HCT116 (cell line): ENCODE measurements around the gene CHAF1B. TPM values are rescaled to one million over a fixed set of nuclear protein-coding genes. Genes with fewer than 3 reads are reported as not detected.

Experiments used
- ATAC-seq: fragments of 200-7000 bp; cut with Tn5 transposase; 2 replicates; pipeline ENCODE4 v1.9.1; 2020; ENCODE audit warnings: mild to moderate bottlenecking, moderate library complexity
- BruUV-seq: library from RNA; stranded (reverse); fragments of 400-500 nt; replicated peaks from 2 replicates; lab custom pipeline; 2021; lab: Mats Ljungman, UMichigan
- CTCF ChIA-PET: fragments of 300-600 bp; sonication (Branson Sonifier 250); formaldehyde crosslinking; loops from one replicate; lab custom pipeline; 2021; ENCODE audit warnings: antibody characterized with exemption; lab: Charles Lee
- POLR2A ChIA-PET: fragments of 300-600, 350-600 bp; sonication (Branson Sonifier 250); formaldehyde crosslinking; loops from one replicate; lab custom pipeline; 2021; ENCODE audit warnings: antibody characterized with exemption; lab: Charles Lee
- RAD21 ChIA-PET, 2 experiments: fragments of 300-600 bp; sonication (Branson Sonifier 250); formaldehyde crosslinking; loops; one replicate each; lab custom pipeline; 2023; ENCODE audit warnings: low total read pairs in 2 of 2; ENCODE audit not compliant: uncharacterized antibody in 2 of 2, unreplicated experiment in 2 of 2, low non-redundant PET in 1 of 2; lab: Charles Lee
- DNase-seq: peaks from one replicate; pipeline ENCODE4 v3.0.0-alpha.2; 2010; ENCODE audit warnings: low read depth, low spot score
- H2AFZ ChIP-seq: fragments of 200-600 bp; shearing (Covaris generic), sonication (generic); 2 replicates; pipeline ENCODE4 v1.6.1; 2017; ENCODE audit warnings: low read depth, mixed run types, mixed read lengths, antibody characterized with exemption, low read length; ENCODE audit not compliant: poor library complexity, severe bottlenecking
- H3K27ac ChIP-seq: 2 replicates; pipeline ENCODE4 v1.5.1; 2012; ENCODE audit warnings: low read depth, low read length
- H3K27me3 ChIP-seq: fragments of 200-600 bp; sonication (generic); 2 replicates; pipeline ENCODE4 v1.6.1; 2016; ENCODE audit warnings: mixed run types, low read length, mixed read lengths; ENCODE audit not compliant: insufficient read depth
- H3K36me3 ChIP-seq, 2 experiments: fragments of 200-500 bp in 1 of 2; fragments of 200-600 bp in 1 of 2; sonication (Bioruptor generic) in 1 of 2; sonication (generic) in 1 of 2; 2 replicates each; pipeline versions ENCODE4 v1.5.1 to v1.6.1; 2014 to 2016; ENCODE audit warnings: low read length in 2 of 2, inconsistent platforms in 1 of 2, mixed read lengths in 1 of 2, mixed run types in 1 of 2; ENCODE audit not compliant: insufficient read depth in 2 of 2, control insufficient read depth in 1 of 2
- H3K4me1 ChIP-seq, 2 experiments: fragments of 200-600 bp in 1 of 2; sonication (generic) in 1 of 2; 2 replicates each; pipeline versions ENCODE4 v1.5.1 to v1.6.1; 2012 to 2017; ENCODE audit warnings: low read length in 2 of 2, inconsistent platforms in 1 of 2, mild to moderate bottlenecking in 1 of 2, mixed read lengths in 1 of 2, mixed run types in 1 of 2, moderate library complexity in 1 of 2; ENCODE audit not compliant: insufficient read depth in 2 of 2, control insufficient read depth in 1 of 2
- H3K4me2 ChIP-seq: fragments of 200-600 bp; sonication (generic); 2 replicates; pipeline ENCODE4 v1.6.1; 2017; ENCODE audit warnings: mixed run types, low read length, mixed read lengths
- H3K4me3 ChIP-seq, 2 experiments: fragments of 200-600 bp in 1 of 2; sonication (generic) in 1 of 2; replicated peaks in 1 of 2; 2 replicates each; pipeline ENCODE4 v1.5.1; 2011 to 2016; ENCODE audit warnings: low read length in 2 of 2, control low read depth in 1 of 2, low read depth in 1 of 2, mild to moderate bottlenecking in 1 of 2, mixed read lengths in 1 of 2, mixed run types in 1 of 2
- H3K79me2 ChIP-seq: fragments of 200-600 bp; sonication (generic); 2 replicates; pipeline ENCODE4 v1.6.1; 2017; ENCODE audit warnings: mild to moderate bottlenecking, mixed run types, low read length, moderate library complexity, mixed read lengths; ENCODE audit not compliant: insufficient read depth
- H3K9ac ChIP-seq: fragments of 200-600 bp; sonication (generic); 2 replicates; pipeline ENCODE4 v1.6.1; 2016; ENCODE audit warnings: low read length, mixed read lengths
- H3K9me2 ChIP-seq: fragments of 200-600 bp; sonication (generic), shearing (Covaris generic); 2 replicates; pipeline ENCODE4 v1.6.1; 2017; ENCODE audit warnings: mixed run types, mild to moderate bottlenecking, moderate library complexity; ENCODE audit not compliant: insufficient read depth
- H3K9me3 ChIP-seq, 2 experiments: fragments of 200-500 bp in 1 of 2; fragments of 200-600 bp in 1 of 2; sonication (Bioruptor generic) in 1 of 2; sonication (generic) in 1 of 2; 2 replicates each; pipeline ENCODE4 v1.6.1; 2014 to 2017; ENCODE audit warnings: low read length in 2 of 2, mixed read lengths in 2 of 2, inconsistent platforms in 1 of 2, low read depth in 1 of 2, mild to moderate bottlenecking in 1 of 2, mixed run types in 1 of 2, moderate library complexity in 1 of 2; ENCODE audit not compliant: control insufficient read depth in 1 of 2, insufficient read depth in 1 of 2
- H4K20me1 ChIP-seq: fragments of 200-600 bp; sonication (generic), shearing (Covaris generic); 2 replicates; pipeline ENCODE4 v1.6.1; 2017; ENCODE audit warnings: mixed run types, mild to moderate bottlenecking, moderate library complexity; ENCODE audit not compliant: insufficient read depth
- EGR1 ChIP-seq: IDR thresholded peaks from 2 replicates; pipeline ENCODE4 v1.6.1; 2012; ENCODE audit warnings: low read depth
- EZH2 ChIP-seq: fragments of 200-600 bp; sonication (generic); IDR thresholded peaks from 2 replicates; pipeline ENCODE4 v1.6.1; 2017; ENCODE audit warnings: antibody characterized with exemption, mixed run types
- JUND ChIP-seq: IDR thresholded peaks from 2 replicates; pipeline ENCODE4 v1.6.1; 2012
- POLR2AphosphoS5 ChIP-seq: IDR thresholded peaks from 2 replicates; pipeline ENCODE4 v1.6.1; 2011; ENCODE audit warnings: mild to moderate bottlenecking, low read depth, low read length, moderate library complexity
- RAD21 ChIP-seq: IDR thresholded peaks from 2 replicates; pipeline ENCODE4 v1.6.1; 2012; ENCODE audit warnings: low read depth, mild to moderate bottlenecking
- intact Hi-C: fragments of 100-400 bp; cut with micrococcal nuclease; formaldehyde crosslinking; loops from 2 replicates; pipeline ENCODE4 v1.10.0; 2022
- total RNA-seq: library from RNA; stranded (reverse); gene quantifications from one replicate; pipeline ENCODE4 v1.2.1, GENCODE V29; 2021; ENCODE audit not compliant: unreplicated experiment
- TF ChIP-seq, protein P1 (sequence below): IDR thresholded peaks from 2 replicates; pipeline ENCODE4 v1.6.1; 2012

Gene CHAF1B
- total RNA-seq, 1 experiment from 2014 or later = 26.1 TPM

DNA sequence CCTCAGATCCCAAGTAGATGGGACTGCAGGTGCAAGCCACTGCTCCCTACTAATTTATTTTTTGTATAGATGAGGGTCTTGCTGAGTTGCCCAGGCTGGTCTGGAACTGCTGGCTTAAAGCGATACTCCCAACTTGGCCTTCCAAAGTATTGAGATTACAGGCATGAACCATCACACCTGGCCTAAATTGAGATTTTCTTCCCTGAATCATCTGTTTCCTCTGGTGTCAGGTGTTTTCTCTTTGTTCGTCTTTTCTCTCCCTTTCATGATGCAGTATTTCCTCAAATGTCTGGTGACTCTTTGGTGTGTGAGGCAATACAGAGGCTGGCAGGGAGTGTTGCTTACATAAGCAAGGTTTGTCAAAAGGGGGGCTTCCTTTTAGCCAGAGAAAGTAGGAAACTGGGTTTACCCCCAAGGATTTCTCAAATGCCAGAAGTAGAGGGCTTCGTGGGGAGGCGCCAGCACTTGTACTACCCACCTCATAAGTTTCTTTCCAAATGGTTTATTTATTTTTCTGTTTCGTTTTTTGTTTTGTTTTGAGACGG lies 67.2 kb downstream of the CHAF1B start:
- Histone ChIP-seq H4K20me1 (no peaks in the 10 kb centered on the region), H3K9ac (no peak overlapping the region), H2AFZ (no peak overlapping the region), H3K36me3 (no peaks in the 10 kb centered on the region), H3K9me2 (no peaks in the 10 kb centered on the region), H3K4me2 (no peak overlapping the region), H3K4me3 (no peak overlapping the region), H3K4me1 (no peaks in the 10 kb centered on the region), H3K27me3 (no peaks in the 10 kb centered on the region), H3K79me2 (no peaks in the 10 kb centered on the region), H3K27ac (no peak overlapping the region), H3K9me3 (no peaks in the 10 kb centered on the region)
- DNase-seq (no peak), ATAC-seq (no peak)
- CTCF ChIA-PET = no interaction called here
- no peak for TF ChIP-seq RAD21
- no TSS peak for BruUV-seq
- POLR2A ChIA-PET = no interaction called here
- intact Hi-C loops = no loop called here
- RAD21 ChIA-PET = no interaction called here

DNA sequence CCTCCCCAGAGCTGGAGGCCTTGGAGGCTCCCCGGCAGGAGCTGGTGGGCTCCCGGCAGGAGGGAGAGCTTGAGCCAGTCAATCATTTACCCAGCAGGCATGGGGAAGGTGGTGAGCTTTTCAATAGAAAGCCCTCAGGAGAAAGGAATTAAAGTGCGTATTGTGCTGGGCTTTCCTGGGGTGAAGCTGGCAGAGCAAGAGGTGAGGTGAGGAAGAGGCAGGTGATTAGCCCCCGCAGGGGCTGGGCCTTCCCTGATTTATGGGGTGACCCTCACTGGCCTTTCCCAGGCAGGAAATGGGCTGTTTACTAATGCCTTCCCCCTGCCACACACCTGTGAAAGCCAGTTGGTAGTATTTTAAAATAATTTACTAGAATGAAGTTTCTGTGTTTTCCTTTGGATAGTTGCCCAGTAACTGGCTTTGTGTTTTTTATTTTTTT lies 68.9 kb downstream of the CHAF1B start:
- POLR2A ChIA-PET = no interaction called here
- H4K20me1 ChIP-seq = no peaks in the 10 kb centered on the region
- H3K4me3 ChIP-seq = no peak overlapping the region
- H3K4me1 ChIP-seq = no peaks in the 10 kb centered on the region
- no peaks in the 10 kb centered on the region for H3K79me2 ChIP-seq
- H3K36me3 ChIP-seq = no peaks in the 10 kb centered on the region
- no peak overlapping the region for H3K9ac ChIP-seq
- CTCF ChIA-PET = interaction anchor here (0.9 kb wide), 1 partner anchor 32 kb away, joined by 3 read pairs; no protein-coding TSS in a partner anchor
- no peak for TF ChIP-seq EGR1
- TF ChIP-seq, protein P1, sequence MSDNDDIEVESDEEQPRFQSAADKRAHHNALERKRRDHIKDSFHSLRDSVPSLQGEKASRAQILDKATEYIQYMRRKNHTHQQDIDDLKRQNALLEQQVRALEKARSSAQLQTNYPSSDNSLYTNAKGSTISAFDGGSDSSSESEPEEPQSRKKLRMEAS = no peak
- TF ChIP-seq JUND = no peak
- no peak for TF ChIP-seq POLR2AphosphoS5
- TF ChIP-seq EZH2 = no peak
- ATAC-seq (no peak), DNase-seq (no peak)
- H3K9me2 ChIP-seq = no peaks in the 10 kb centered on the region
- H2AFZ ChIP-seq = no peak overlapping the region
- no peak overlapping the region for H3K27ac ChIP-seq
- no TSS peak for BruUV-seq
- RAD21 ChIA-PET = no interaction called here
- H3K4me2 ChIP-seq = no peak overlapping the region
- no peaks in the 10 kb centered on the region for H3K9me3 ChIP-seq
- intact Hi-C loops = no loop called here
- no peaks in the 10 kb centered on the region for H3K27me3 ChIP-seq
